DND-41 (cell line): ENCODE results near the gene SCGB1A1.
"Not testable (repeated sequence)": the region's sequence is repeated elsewhere in the genome, so short reads cannot be mapped to it uniquely, and the experiment has no call there.

Source experiments
- EZH2 ChIP-seq: IDR thresholded peaks from 3 replicates; pipeline ENCODE4 v1.6.1; 2012; ENCODE audit warnings: borderline replicate concordance, low read depth, mild to moderate bottlenecking, moderate library complexity, low read length, inconsistent platforms; ENCODE audit not compliant: severe bottlenecking
- TF ChIP-seq, protein P1 (sequence below): IDR thresholded peaks from 2 replicates; pipeline ENCODE4 v1.5.1; 2012; ENCODE audit warnings: borderline replicate concordance, low read length, moderate library complexity, mild to moderate bottlenecking; ENCODE audit not compliant: poor library complexity, severe bottlenecking; ENCODE audit errors: extremely low read depth

DNA sequence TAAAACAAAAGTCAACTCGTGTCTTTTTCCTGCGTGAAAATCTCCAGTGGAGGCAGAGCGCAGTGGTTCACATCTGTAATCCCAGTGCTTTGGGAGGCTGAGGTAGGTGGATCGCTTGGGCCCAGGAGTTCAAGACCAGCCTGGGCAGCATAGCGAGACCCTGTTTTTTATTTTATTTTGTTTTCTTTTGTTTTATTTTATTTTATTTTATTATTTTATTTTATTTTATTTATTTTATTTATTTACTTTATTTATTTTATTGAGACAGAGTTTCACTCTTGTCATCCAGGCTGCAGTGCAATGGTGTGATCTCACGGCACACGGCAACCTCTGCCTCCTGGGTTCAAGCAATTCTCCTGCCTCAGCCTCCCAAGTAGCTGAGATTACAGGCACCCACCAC, 31.1 kb downstream of the SCGB1A1 start:
- TF ChIP-seq, protein P1, sequence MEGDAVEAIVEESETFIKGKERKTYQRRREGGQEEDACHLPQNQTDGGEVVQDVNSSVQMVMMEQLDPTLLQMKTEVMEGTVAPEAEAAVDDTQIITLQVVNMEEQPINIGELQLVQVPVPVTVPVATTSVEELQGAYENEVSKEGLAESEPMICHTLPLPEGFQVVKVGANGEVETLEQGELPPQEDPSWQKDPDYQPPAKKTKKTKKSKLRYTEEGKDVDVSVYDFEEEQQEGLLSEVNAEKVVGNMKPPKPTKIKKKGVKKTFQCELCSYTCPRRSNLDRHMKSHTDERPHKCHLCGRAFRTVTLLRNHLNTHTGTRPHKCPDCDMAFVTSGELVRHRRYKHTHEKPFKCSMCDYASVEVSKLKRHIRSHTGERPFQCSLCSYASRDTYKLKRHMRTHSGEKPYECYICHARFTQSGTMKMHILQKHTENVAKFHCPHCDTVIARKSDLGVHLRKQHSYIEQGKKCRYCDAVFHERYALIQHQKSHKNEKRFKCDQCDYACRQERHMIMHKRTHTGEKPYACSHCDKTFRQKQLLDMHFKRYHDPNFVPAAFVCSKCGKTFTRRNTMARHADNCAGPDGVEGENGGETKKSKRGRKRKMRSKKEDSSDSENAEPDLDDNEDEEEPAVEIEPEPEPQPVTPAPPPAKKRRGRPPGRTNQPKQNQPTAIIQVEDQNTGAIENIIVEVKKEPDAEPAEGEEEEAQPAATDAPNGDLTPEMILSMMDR, result not testable (repeated sequence)
- not testable (repeated sequence) for TF ChIP-seq EZH2
